Astrocyte (in vitro differentiated cells and primary cell): Measurements from ENCODE around the gene LRBA. TPM values are rescaled to one million over a fixed set of nuclear protein-coding genes. Genes with fewer than 3 reads are reported as not detected.
"Not testable (repeated sequence)": the region's sequence is repeated elsewhere in the genome, so short reads cannot be mapped to it uniquely, and the experiment has no call there.

Experiments used
- DNase-seq: peaks from one replicate; pipeline ENCODE4 v3.0.0-alpha.2; 2010; ENCODE audit warnings: low read depth
- FAIRE-seq: peaks from 2 replicates; lab custom pipeline; 2011; peaks lifted over from hg19 to GRCh38; lab: Jason Lieb, UNC
- H2AFZ ChIP-seq: 2 replicates; pipeline ENCODE4 v1.6.0; 2012; ENCODE audit warnings: low read depth, low read length, inconsistent platforms
- H3K27ac ChIP-seq: 2 replicates; pipeline ENCODE4 v1.5.1; 2011; ENCODE audit warnings: low read depth, low read length, inconsistent platforms
- H3K27me3 ChIP-seq: 2 replicates; pipeline ENCODE4 v1.6.0; 2011; ENCODE audit warnings: low read length, inconsistent platforms; ENCODE audit not compliant: insufficient read depth
- H3K36me3 ChIP-seq: 2 replicates; pipeline ENCODE4 v1.5.1; 2011; ENCODE audit warnings: low read length, inconsistent platforms; ENCODE audit not compliant: insufficient read depth
- H3K4me1 ChIP-seq: 2 replicates; pipeline ENCODE4 v1.5.1; 2011; ENCODE audit warnings: low read length, inconsistent platforms; ENCODE audit not compliant: insufficient read depth
- H3K4me2 ChIP-seq: 2 replicates; pipeline ENCODE4 v1.6.0; 2012; ENCODE audit warnings: low read length, inconsistent platforms
- H3K4me3 ChIP-seq: 2 replicates; pipeline ENCODE4 v1.5.1; 2011; ENCODE audit warnings: low read depth, mild to moderate bottlenecking, low read length, inconsistent platforms; ENCODE audit not compliant: insufficient read depth
- H3K79me2 ChIP-seq: 2 replicates; pipeline ENCODE4 v1.6.0; 2012; ENCODE audit warnings: mild to moderate bottlenecking, low read length, inconsistent platforms; ENCODE audit not compliant: insufficient read depth
- H3K9ac ChIP-seq: 2 replicates; pipeline ENCODE4 v1.6.0; 2012; ENCODE audit warnings: mild to moderate bottlenecking, low read length, inconsistent platforms
- H3K9me3 ChIP-seq: 2 replicates; pipeline ENCODE4 v1.5.1; 2012; ENCODE audit warnings: low read depth, mild to moderate bottlenecking, low read length, inconsistent platforms; ENCODE audit not compliant: insufficient read depth
- H4K20me1 ChIP-seq: 2 replicates; pipeline ENCODE4 v1.6.0; 2012; ENCODE audit warnings: low read length, inconsistent platforms; ENCODE audit not compliant: insufficient read depth
- H3K27ac Mint-ChIP-seq: one replicate; pipeline ENCODE4 v1.8.0; 2021; ENCODE audit warnings: mild to moderate bottlenecking, mixed read lengths; ENCODE audit not compliant: unreplicated experiment
- H3K27me3 Mint-ChIP-seq: one replicate; pipeline ENCODE4 v1.8.0; 2021; ENCODE audit warnings: low read depth, mixed read lengths; ENCODE audit not compliant: unreplicated experiment
- H3K36me3 Mint-ChIP-seq: one replicate; pipeline ENCODE4 v1.8.0; 2021; ENCODE audit warnings: low read depth, mixed read lengths; ENCODE audit not compliant: unreplicated experiment
- H3K4me1 Mint-ChIP-seq: one replicate; pipeline ENCODE4 v1.8.0; 2021; ENCODE audit warnings: low read depth, mixed read lengths; ENCODE audit not compliant: unreplicated experiment
- H3K4me3 Mint-ChIP-seq: one replicate; pipeline ENCODE4 v1.8.0; 2021; ENCODE audit warnings: mild to moderate bottlenecking, moderate library complexity, mixed read lengths; ENCODE audit not compliant: unreplicated experiment
- H3K9me3 Mint-ChIP-seq: one replicate; pipeline ENCODE4 v1.8.0; 2021; ENCODE audit warnings: mild to moderate bottlenecking, mixed read lengths; ENCODE audit not compliant: unreplicated experiment
- EZH2 ChIP-seq: IDR thresholded peaks from 2 replicates; pipeline ENCODE4 v1.6.1; 2012; ENCODE audit warnings: mild to moderate bottlenecking, low read length, inconsistent platforms; ENCODE audit not compliant: insufficient read depth
- total RNA-seq: library from RNA; stranded (reverse); gene quantifications from 2 replicates; pipeline ENCODE4 v1.2.1, GENCODE V29; 2021
- TF ChIP-seq, protein P1 (sequence below): IDR thresholded peaks from 2 replicates; pipeline ENCODE4 v1.5.1; 2011; ENCODE audit warnings: low read depth, mild to moderate bottlenecking, inconsistent platforms, low read length, moderate library complexity; ENCODE audit not compliant: insufficient read depth

LRBA gene
- total RNA-seq, 1 donor from 2014 or later: 25.3 TPM

DNA sequence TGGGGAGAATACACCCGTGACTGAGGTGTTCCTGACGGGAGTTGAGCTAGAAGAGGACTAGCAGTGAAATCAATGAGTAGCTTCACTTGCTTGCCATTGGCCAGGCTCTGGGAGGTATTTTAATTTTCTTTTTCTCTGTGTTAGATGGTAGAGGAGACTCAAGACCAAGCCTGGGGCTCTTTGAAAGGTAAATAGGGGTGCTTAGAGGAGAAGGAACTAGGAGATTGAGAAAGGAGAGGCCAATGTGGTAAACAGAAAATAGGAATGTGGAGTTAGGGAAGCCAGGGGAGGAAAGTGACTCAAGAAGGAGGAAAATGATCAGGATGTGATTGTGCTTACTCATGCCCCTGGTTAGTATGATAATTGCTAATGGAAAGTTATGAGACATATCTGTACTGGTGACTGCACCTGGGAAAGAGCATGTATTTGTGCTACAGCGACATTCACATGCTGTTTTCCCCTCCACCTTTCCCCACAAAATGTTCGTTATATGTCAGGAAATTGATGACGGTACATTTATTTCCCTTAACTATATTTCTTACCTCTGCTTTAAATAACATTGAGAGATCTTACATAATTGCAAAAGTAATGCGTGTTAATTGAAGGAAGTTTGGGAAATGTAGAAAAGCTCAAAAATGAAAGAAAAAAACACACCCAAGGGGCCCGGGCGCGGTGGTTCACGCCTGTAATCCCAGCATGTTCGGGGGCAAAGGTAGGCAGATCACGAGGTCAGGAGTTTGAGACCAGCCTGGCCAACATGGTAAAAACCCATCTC is 16.9 kb upstream of the LRBA start:
- H3K4me3 ChIP-seq: no peak overlapping the region
- peak overlapping the region; percentile 43 for H3K27ac ChIP-seq
- no peak for FAIRE-seq
- DNase-seq: peak; percentile 78
- Mint-ChIP-seq H3K27me3 (no peaks in the 10 kb centered on the region), H3K27ac (peak overlapping the region; percentile 92), H3K9me3 (no peaks in the 10 kb centered on the region), H3K4me1 (peaks cover 9% of the 10 kb centered on the region), H3K36me3 (no peaks in the 10 kb centered on the region), H3K4me3 (no peak overlapping the region)
- peaks cover 7% of the 10 kb centered on the region for H3K4me1 ChIP-seq
- no peaks in the 10 kb centered on the region for H4K20me1 ChIP-seq
- H3K79me2 ChIP-seq: no peaks in the 10 kb centered on the region
- H3K9ac ChIP-seq: no peak overlapping the region
- H2AFZ ChIP-seq: peak overlapping the region; percentile 44
- H3K36me3 ChIP-seq: no peaks in the 10 kb centered on the region
- H3K9me3 ChIP-seq: no peaks in the 10 kb centered on the region
- TF ChIP-seq, protein P1, sequence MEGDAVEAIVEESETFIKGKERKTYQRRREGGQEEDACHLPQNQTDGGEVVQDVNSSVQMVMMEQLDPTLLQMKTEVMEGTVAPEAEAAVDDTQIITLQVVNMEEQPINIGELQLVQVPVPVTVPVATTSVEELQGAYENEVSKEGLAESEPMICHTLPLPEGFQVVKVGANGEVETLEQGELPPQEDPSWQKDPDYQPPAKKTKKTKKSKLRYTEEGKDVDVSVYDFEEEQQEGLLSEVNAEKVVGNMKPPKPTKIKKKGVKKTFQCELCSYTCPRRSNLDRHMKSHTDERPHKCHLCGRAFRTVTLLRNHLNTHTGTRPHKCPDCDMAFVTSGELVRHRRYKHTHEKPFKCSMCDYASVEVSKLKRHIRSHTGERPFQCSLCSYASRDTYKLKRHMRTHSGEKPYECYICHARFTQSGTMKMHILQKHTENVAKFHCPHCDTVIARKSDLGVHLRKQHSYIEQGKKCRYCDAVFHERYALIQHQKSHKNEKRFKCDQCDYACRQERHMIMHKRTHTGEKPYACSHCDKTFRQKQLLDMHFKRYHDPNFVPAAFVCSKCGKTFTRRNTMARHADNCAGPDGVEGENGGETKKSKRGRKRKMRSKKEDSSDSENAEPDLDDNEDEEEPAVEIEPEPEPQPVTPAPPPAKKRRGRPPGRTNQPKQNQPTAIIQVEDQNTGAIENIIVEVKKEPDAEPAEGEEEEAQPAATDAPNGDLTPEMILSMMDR: no peak
- no peak for TF ChIP-seq EZH2
- peak overlapping the region; percentile 49 for H3K4me2 ChIP-seq
- H3K27me3 ChIP-seq: no peaks in the 10 kb centered on the region

DNA sequence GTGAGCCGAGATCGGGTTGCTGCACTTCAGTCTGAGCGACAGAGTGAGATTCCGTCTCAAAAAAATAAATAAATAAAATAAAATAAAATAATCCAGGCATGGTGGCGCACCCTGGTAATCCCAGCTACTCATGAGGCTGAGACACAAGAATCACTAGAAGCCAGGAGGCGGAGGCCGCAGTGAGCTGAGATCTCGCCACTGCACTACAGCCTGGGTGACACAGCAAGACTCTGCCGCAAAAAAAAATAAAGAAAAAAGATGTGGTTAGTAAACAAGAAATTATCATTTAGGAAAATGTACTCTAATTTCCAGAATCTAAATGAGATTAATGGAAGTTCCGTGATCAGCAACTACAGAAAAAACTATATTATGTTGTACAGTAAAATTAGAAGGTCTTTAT is 14.5 kb upstream of the LRBA start:
- H3K9ac ChIP-seq: no peak overlapping the region
- no peaks in the 10 kb centered on the region for H3K36me3 ChIP-seq
- H3K79me2 ChIP-seq: no peaks in the 10 kb centered on the region
- no peak overlapping the region for H3K4me3 Mint-ChIP-seq
- H3K4me1 ChIP-seq: peaks cover 7% of the 10 kb centered on the region
- no peaks in the 10 kb centered on the region for H4K20me1 ChIP-seq
- H3K27me3 ChIP-seq: no peaks in the 10 kb centered on the region
- H3K27ac Mint-ChIP-seq: no peak overlapping the region
- no peak for DNase-seq
- TF ChIP-seq, protein P1: no peak
- TF ChIP-seq EZH2: no peak
- H3K36me3 Mint-ChIP-seq: no peaks in the 10 kb centered on the region
- no peaks in the 10 kb centered on the region for H3K9me3 ChIP-seq
- H3K4me1 Mint-ChIP-seq: peaks cover 9% of the 10 kb centered on the region
- no peak overlapping the region for H3K4me2 ChIP-seq
- H3K9me3 Mint-ChIP-seq: no peaks in the 10 kb centered on the region
- H3K4me3 ChIP-seq: no peak overlapping the region
- H3K27me3 Mint-ChIP-seq: no peaks in the 10 kb centered on the region
- FAIRE-seq: no peak
- no peak overlapping the region for H3K27ac ChIP-seq
- no peak overlapping the region for H2AFZ ChIP-seq

DNA sequence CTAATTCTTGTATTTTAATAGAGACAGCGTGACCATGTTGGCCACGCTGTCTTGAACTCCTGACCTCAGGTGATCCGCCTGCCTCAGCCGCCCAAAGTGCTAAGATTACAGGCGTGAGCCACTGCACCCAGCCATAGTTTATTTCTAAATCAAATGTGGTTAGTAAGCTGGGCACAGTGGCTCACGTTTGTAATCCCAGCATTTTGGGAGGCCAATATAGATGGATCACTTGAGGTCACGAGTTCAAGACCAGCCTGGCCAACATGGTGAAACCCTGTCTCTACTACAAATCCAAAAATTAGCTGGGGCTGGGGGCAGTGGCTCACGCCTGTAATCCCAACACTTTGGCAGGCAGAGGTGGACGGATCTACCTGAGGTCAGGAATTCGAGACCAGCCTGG is 13.9 kb upstream of the LRBA start:
- H3K27me3 ChIP-seq, DNase-seq, H3K4me3 ChIP-seq, H2AFZ ChIP-seq, H3K36me3 Mint-ChIP-seq, H3K9me3 Mint-ChIP-seq, H3K27ac Mint-ChIP-seq, H3K79me2 ChIP-seq, H3K4me3 Mint-ChIP-seq, H3K9me3 ChIP-seq, H3K4me1 Mint-ChIP-seq, H3K27ac ChIP-seq, H3K27me3 Mint-ChIP-seq, FAIRE-seq, H3K36me3 ChIP-seq, H4K20me1 ChIP-seq, H3K4me1 ChIP-seq, H3K4me2 ChIP-seq, H3K9ac ChIP-seq: not testable (repeated sequence)
